Measurements from ENCODE around the gene AGPAT4. TPM values are rescaled to one million over a fixed set of nuclear protein-coding genes. Genes with fewer than 3 reads are reported as not detected.

AGPAT4 gene
- total and polyA plus RNA-seq, 2 donors (not counting 3 experiments of a cell fraction or from before 2014, with no cell fraction given): 10.2 to 15.2 TPM

- Histone ChIP-seq H3K4me1 (ENCODE audit: control insufficient read depth, extremely low read depth, insufficient read depth, low read length) (no peaks in the 10 kb centered on the region), H3K9me3 (replicated peaks; ENCODE audit: control insufficient read depth, insufficient read depth, low read length) (no peaks in the 10 kb centered on the region), H4K20me1 (replicated peaks; ENCODE audit: control insufficient read depth, extremely low read depth, insufficient read depth, low read length) (no peaks in the 10 kb centered on the region), H3K4me2 (ENCODE audit: insufficient read depth, low read length) (no peak overlapping the region), H2AFZ (ENCODE audit: low read depth, low read length) (no peak overlapping the region), H3K79me2 (ENCODE audit: control insufficient read depth, insufficient read depth, low read length) (no peaks in the 10 kb centered on the region), H3K27ac (ENCODE audit: insufficient read depth, low read depth, low read length) (no peak overlapping the region), H3K4me3 (replicated peaks in 1 of 3; ENCODE audit: insufficient read depth in 1 of 3, low read depth in 1 of 3, low read length in 3 of 3) (no peak overlapping the region), H3K36me3 (ENCODE audit: control insufficient read depth in 2 of 2, extremely low read depth in 1 of 2, insufficient read depth in 2 of 2, low read length in 2 of 2) (no peaks in the 10 kb centered on the region), H3K9me1 (replicated peaks; ENCODE audit: control insufficient read depth, extremely low read depth, insufficient read depth, low read length) (no peaks in the 10 kb centered on the region), H3K9ac (replicated peaks; ENCODE audit: extremely low read depth, insufficient read depth, low read length) (no peak overlapping the region), H3K27me3 (ENCODE audit: control insufficient read depth in 2 of 2, insufficient read depth in 2 of 2, low read length in 2 of 2) (no peaks in the 10 kb centered on the region)
- TF ChIP-seq JUN (IDR thresholded peaks at IDR 0.05; ENCODE audit: borderline replicate concordance, insufficient read depth, insufficient read length, low read depth): no peak
- TF ChIP-seq GATA2 (IDR thresholded peaks at IDR 0.05; ENCODE audit: insufficient read depth, insufficient read length, low read depth, low read length): no peak
- no peak for TF ChIP-seq CTCF (IDR thresholded peaks at IDR 0.05; ENCODE audit: extremely low read depth in 1 of 2, insufficient read depth in 1 of 2, low read depth in 1 of 2, low read length in 2 of 2)
- TF ChIP-seq FOS (IDR thresholded peaks at IDR 0.05; ENCODE audit: borderline replicate concordance, insufficient read depth, low read length): no peak
- no peak for TF ChIP-seq EZH2 (IDR thresholded peaks at IDR 0.05; ENCODE audit: borderline replicate concordance, low read depth, low read length, severe bottlenecking)
- TF ChIP-seq MYC (IDR thresholded peaks at IDR 0.05; ENCODE audit: low read depth, low read length): no peak
- TF ChIP-seq MAX (IDR thresholded peaks at IDR 0.05; ENCODE audit: insufficient read depth, insufficient read length): no peak
- no peak for TF ChIP-seq POLR2A (IDR thresholded peaks at IDR 0.05; ENCODE audit: low read depth, low read length)
- no peak for TF ChIP-seq POLR2AphosphoS5 (IDR thresholded peaks at IDR 0.05; ENCODE audit: insufficient read depth, low read depth, low read length)
- DNase-seq (ENCODE audit: low read depth, low spot score): no peak
- BruUV-seq (replicated peaks): no TSS peak
- CTCF ChIA-PET: no interaction called here
- dilution Hi-C loops (cut with MboI; ENCODE audit: extremely low pct_ligation_motif_present, low sequenced_read_pairs) (no loop called here), intact Hi-C loops (cut with micrococcal nuclease) (no loop called here)
- FAIRE-seq: no peak
- POLR2A ChIA-PET: no interaction called here
These were observed 74.0 kb downstream of the AGPAT4 start for GRCh38 chr6:161199850-161200249.
